SK-N-SH (cell line): Measurements from ENCODE around the gene RAD51B. TPM values are rescaled to one million over a fixed set of nuclear protein-coding genes. Genes with fewer than 3 reads are reported as not detected.

Experiments
- CTCF ChIA-PET: fragments of 300-600, 350-600 bp; formaldehyde crosslinking; extraction: SDS; loops from one replicate; lab custom pipeline; 2021; lab: Yijun Ruan, JAX
- POLR2A ChIA-PET: fragments of 350-600 bp; sonication (Branson Sonifier 250); formaldehyde crosslinking; extraction: SDS; loops from one replicate; lab custom pipeline; 2020; ENCODE audit warnings: antibody characterized with exemption, inconsistent platforms; lab: Yijun Ruan, JAX
- DNase-seq: peaks from one replicate; pipeline ENCODE4 v3.0.0; 2012
- H2AFZ ChIP-seq: fragments of 200-600 bp; sonication (generic); 2 replicates; pipeline ENCODE4 v1.8.1; 2016; ENCODE audit warnings: antibody characterized with exemption, mild to moderate bottlenecking, low read depth
- H3F3A ChIP-seq: fragments of 200-600 bp; sonication (generic); replicated peaks from 2 replicates; pipeline ENCODE3; 2016; ENCODE audit warnings: antibody characterized with exemption, mild to moderate bottlenecking; ENCODE audit not compliant: insufficient read depth
- H3K27ac ChIP-seq, 2 experiments: fragments of 200-500 bp in 1 of 2; fragments of 200-600 bp in 1 of 2; sonication (Bioruptor generic) in 1 of 2; sonication (generic), shearing (Covaris generic) in 1 of 2; 2 replicates each; pipeline versions ENCODE4 v1.5.1 to v1.6.1; 2014 to 2016; ENCODE audit warnings: low read depth in 2 of 2, inconsistent platforms in 1 of 2, low read length in 1 of 2, mild to moderate bottlenecking in 1 of 2, mixed read lengths in 1 of 2
- H3K27me3 ChIP-seq: fragments of 200-600 bp; sonication (generic), shearing (Covaris generic); 2 replicates; pipeline ENCODE4 v1.6.1; 2016; ENCODE audit warnings: mixed run types; ENCODE audit not compliant: insufficient read depth
- H3K36me3 ChIP-seq, 2 experiments: fragments of 200-500 bp in 1 of 2; fragments of 200-600 bp in 1 of 2; sonication (Bioruptor generic) in 1 of 2; sonication (generic) in 1 of 2; replicated peaks in 1 of 2; 2 replicates each; pipeline versions ENCODE3 to v1.5.1; 2014 to 2016; ENCODE audit warnings: low read length in 1 of 2, mild to moderate bottlenecking in 1 of 2; ENCODE audit not compliant: insufficient read depth in 2 of 2, control insufficient read depth in 1 of 2
- H3K4me1 ChIP-seq, 2 experiments: fragments of 200-500 bp in 1 of 2; fragments of 200-600 bp in 1 of 2; sonication (Bioruptor generic) in 1 of 2; sonication (generic), shearing (Covaris generic) in 1 of 2; 2 replicates each; pipeline versions ENCODE4 v1.5.1 to v1.6.1; 2014 to 2016; ENCODE audit warnings: low read depth in 1 of 2, low read length in 1 of 2, mixed run types in 1 of 2; ENCODE audit not compliant: insufficient read depth in 2 of 2, control insufficient read depth in 1 of 2
- H3K4me2 ChIP-seq: fragments of 200-600 bp; sonication (generic), shearing (Covaris generic); 2 replicates; pipeline ENCODE4 v1.6.1; 2017; ENCODE audit warnings: mixed run types
- H3K4me3 ChIP-seq, 2 experiments: fragments of 200-500 bp in 1 of 2; fragments of 200-600 bp in 1 of 2; sonication (Bioruptor generic) in 1 of 2; sonication (generic), shearing (Covaris generic) in 1 of 2; 2 replicates each; pipeline versions ENCODE4 v1.5.1 to v1.8.1; 2014 to 2016; ENCODE audit warnings: low read depth in 2 of 2, inconsistent platforms in 1 of 2, low read length in 1 of 2, mild to moderate bottlenecking in 1 of 2, mixed read lengths in 1 of 2, moderate library complexity in 1 of 2
- H3K79me2 ChIP-seq: fragments of 200-600 bp; sonication (generic); 2 replicates; pipeline ENCODE4 v1.8.1; 2017; ENCODE audit warnings: mild to moderate bottlenecking; ENCODE audit not compliant: insufficient read depth
- H3K9ac ChIP-seq: fragments of 200-600 bp; sonication (generic); 2 replicates; pipeline ENCODE4 v1.6.1; 2017; ENCODE audit warnings: mixed run types
- H3K9me2 ChIP-seq: fragments of 200-600 bp; sonication (generic); 2 replicates; pipeline ENCODE4 v1.6.1; 2017; ENCODE audit warnings: mixed run types
- H3K9me3 ChIP-seq: fragments of 200-600 bp; sonication (generic); 2 replicates; pipeline ENCODE4 v1.6.1; 2017; ENCODE audit warnings: mixed run types, mild to moderate bottlenecking, moderate library complexity
- H4K20me1 ChIP-seq: fragments of 200-600 bp; sonication (generic); 2 replicates; pipeline ENCODE4 v1.6.1; 2017; ENCODE audit warnings: mild to moderate bottlenecking, mixed run types; ENCODE audit not compliant: insufficient read depth
- CHD2 ChIP-seq: fragments of 150-350 bp; IDR thresholded peaks from 2 replicates; pipeline ENCODE4 v1.6.1; 2018; ENCODE audit warnings: low read length; ENCODE audit not compliant: partially characterized antibody
- CTCF ChIP-seq: fragments of 200-600 bp; sonication (generic); IDR thresholded peaks from 2 replicates; pipeline ENCODE4 v1.6.1; 2017; ENCODE audit warnings: antibody characterized with exemption, mild to moderate bottlenecking, moderate library complexity
- EP300 ChIP-seq, 2 experiments: IDR thresholded peaks; 2 replicates each; pipeline versions ENCODE4 v1.4.0 to v1.6.1; 2012; ENCODE audit warnings: borderline replicate concordance in 1 of 2, low read depth in 1 of 2, low read length in 1 of 2
- GABPA ChIP-seq: IDR thresholded peaks from 2 replicates; pipeline ENCODE4 v1.4.0; 2012; ENCODE audit warnings: low read depth, mild to moderate bottlenecking
- JUND ChIP-seq: IDR thresholded peaks from 2 replicates; pipeline ENCODE4 v1.4.0; 2012
- MEF2A ChIP-seq: IDR thresholded peaks from 2 replicates; pipeline ENCODE4 v1.4.0; 2012; ENCODE audit warnings: low read depth, borderline replicate concordance
- MXI1 ChIP-seq: IDR thresholded peaks from 2 replicates; pipeline ENCODE4 v1.6.1; 2012; ENCODE audit warnings: mild to moderate bottlenecking, low read depth, low read length, improper control_type of control experiment
- NRF1 ChIP-seq: IDR thresholded peaks from 2 replicates; pipeline ENCODE4 v1.6.1; 2012; ENCODE audit warnings: low read depth, mild to moderate bottlenecking, low read length
- PBX3 ChIP-seq: IDR thresholded peaks from 2 replicates; pipeline ENCODE4; 2012
- REST ChIP-seq: IDR thresholded peaks from 2 replicates; pipeline ENCODE4 v1.6.1; 2012; ENCODE audit warnings: mild to moderate bottlenecking, low read depth, low read length, moderate library complexity
- SMC3 ChIP-seq: IDR thresholded peaks from 2 replicates; pipeline ENCODE4 v1.6.1; 2012; ENCODE audit warnings: low read depth, low read length, improper control_type of control experiment
- ZBTB33 ChIP-seq: IDR thresholded peaks from 2 replicates; pipeline ENCODE4 v1.4.0; 2012; ENCODE audit warnings: low read depth, borderline replicate concordance
- WGBS: methylation state at CpG from one replicate; pipeline ENCODE4 v1.1.6; 2017; ENCODE audit warnings: low lambda C conversion rate; 5-methylcytosine and 5-hydroxymethylcytosine counted together
- polyA plus RNA-seq, 3 experiments: library from polyadenylated mRNA; depleted of rRNA; stranded (reverse); fragments of >200 nt; gene quantifications; 2 replicates each; pipeline ENCODE4 v1.2.3, GENCODE V29; 2012

Gene RAD51B
- polyA plus RNA-seq, 1 of the 3 experiments (the other 2 are of a cell fraction): 6.0 TPM

- Histone ChIP-seq H4K20me1 (no peaks in the 10 kb centered on the region), H3K79me2 (no peaks in the 10 kb centered on the region), H3K4me2 (no peak overlapping the region), H3K9me3 (no peaks in the 10 kb centered on the region), H3K27ac (no peak overlapping the region), H3K9ac (no peak overlapping the region), H3K36me3 (no peaks in the 10 kb centered on the region), H3F3A (no peaks in the 10 kb centered on the region), H3K4me1 (no peaks in the 10 kb centered on the region), H2AFZ (no peak overlapping the region), H3K4me3 (no peak overlapping the region), H3K27me3 (no peaks in the 10 kb centered on the region), H3K9me2 (no peaks in the 10 kb centered on the region)
- CTCF ChIA-PET: interaction anchor here (1.3 kb wide), 1 partner anchor 9 kb away, joined by 3 read pairs; no protein-coding TSS in a partner anchor
- DNase-seq: no peak
- POLR2A ChIA-PET: no interaction called here
- TF ChIP-seq PBX3: no peak
- TF ChIP-seq SMC3: no peak
- TF ChIP-seq CHD2: no peak
- TF ChIP-seq NRF1: no peak
- no peak for TF ChIP-seq GABPA
- no peak for TF ChIP-seq CTCF
- no peak for TF ChIP-seq MEF2A
- no peak for TF ChIP-seq REST
- no peak for TF ChIP-seq MXI1
- no peak for TF ChIP-seq ZBTB33
- TF ChIP-seq EP300 (IDR thresholded peaks at IDR 0.05; ENCODE audit: borderline replicate concordance in 1 of 2, low read depth in 1 of 2, low read length in 1 of 2): no peak
- no peak for TF ChIP-seq JUND
- WGBS: 0% methylated on average over 1 of the region's 1 CpG
Measured at GRCh38 chr14:68357777-68358176, 538.2 kb downstream of the RAD51B start.
